ENCODE data around the gene TMEM95.

TMEM95 gene

GRCh38 chr17:7313890-7314718 is 40.9 kb upstream of the TMEM95 start:
- Histone ChIP-seq H3K4me1 (peaks cover 57% of the 10 kb centered on the region), H3K36me3 (peaks cover 85% of the 10 kb centered on the region), H3K9ac (peak overlapping the region; percentile 91), H3K4me3 (peak overlapping the region; percentile 94), H3K4me2 (peak overlapping the region; percentile 95), H3K27me3 (no peaks in the 10 kb centered on the region), H3K27ac (peak overlapping the region; percentile 91), H4K20me1 (peaks cover 59% of the 10 kb centered on the region), H3K9me3 (no peaks in the 10 kb centered on the region)
- TF ChIP-seq Cebpa-rat (IDR thresholded peaks at IDR 0.05): no peak

DNA sequence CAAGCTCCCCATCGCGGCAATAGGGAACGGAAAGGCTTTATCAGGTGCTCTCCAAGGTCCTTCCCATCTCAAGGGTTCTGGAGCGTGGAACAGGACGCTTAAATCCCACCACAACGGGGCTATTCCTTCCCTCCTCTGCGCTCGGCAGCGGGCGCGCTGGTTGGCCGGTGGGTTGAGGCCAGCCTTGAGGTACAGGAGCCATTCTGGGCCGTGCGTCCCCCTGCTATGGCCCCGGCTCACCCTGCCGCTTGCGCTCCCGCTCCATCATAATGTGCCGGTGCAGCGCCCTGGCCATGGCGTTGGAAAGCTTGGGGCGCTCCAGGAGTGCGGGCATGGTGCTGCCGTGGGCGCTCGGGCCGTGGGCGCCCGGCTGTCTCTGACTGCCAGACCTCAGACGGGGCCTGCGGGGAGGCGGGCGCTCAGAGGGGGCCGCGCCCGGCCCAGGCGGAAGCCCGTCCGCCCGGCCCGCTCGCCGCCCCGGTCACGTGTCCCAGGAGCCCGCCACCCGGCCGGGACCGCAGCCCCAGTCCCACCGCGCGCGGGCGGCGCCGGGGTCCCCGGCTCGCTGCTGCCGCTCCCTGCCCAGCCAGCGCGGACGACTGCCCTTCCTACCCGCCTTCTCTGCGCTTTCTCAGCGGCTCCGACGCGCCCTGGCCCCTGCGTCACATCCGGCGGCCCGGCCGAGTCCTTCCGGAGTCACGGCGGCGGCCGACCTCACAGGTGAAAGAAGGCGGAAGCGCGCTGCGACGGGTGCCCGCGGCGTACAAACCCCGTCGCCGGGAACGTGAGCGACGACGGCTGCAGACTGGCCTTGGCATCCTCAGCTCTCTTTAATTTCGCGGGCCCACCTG is 40.0 kb upstream of the TMEM95 start, which contains the start of gene GPS2:
Gene GPS2 (minus strand): TSS at position 642 of the 851 bp plus-strand sequence. CDS start 308 bp downstream, at position 334.
- Histone ChIP-seq H4K20me1 (peaks cover 51% of the 10 kb centered on the region), H3K27me3 (no peaks in the 10 kb centered on the region), H3K36me3 (peaks cover 83% of the 10 kb centered on the region)

DNA sequence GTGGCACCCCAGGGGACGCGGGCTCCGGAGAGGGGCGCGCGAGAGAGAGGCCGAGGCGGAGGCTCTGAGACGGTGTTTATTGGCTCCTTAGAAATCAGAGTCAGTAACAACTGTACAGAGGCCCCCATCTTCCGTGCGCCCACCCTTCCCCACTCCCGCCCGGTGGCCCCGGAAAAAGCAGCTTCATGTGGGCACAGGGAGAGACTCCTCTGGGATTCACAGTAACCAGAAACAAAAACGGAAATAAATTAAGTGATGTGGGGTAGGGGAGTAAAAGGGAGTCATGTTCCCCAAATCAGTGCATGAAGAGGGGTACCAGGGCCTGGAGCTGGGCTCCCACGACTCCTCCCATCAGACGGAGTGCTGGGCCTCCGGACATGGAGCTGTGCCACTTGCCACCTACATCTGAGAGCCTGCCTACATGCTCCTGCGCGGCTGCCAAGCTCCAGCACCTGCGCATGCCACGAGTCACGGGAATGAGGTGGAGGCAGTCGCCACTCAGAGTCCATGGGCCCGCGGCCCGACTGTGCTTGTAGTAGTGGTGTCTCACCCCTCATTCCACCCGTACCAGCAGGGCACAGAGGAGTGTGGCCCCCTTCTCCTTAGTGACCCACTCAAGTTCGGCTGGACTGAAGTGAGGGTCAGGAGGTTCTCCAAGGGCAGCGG is 39.3 kb upstream of the TMEM95 start:
- Histone ChIP-seq H3K9me3 (no peaks in the 10 kb centered on the region), H3K4me2 (peak overlapping the region; percentile 95), H3K9ac (peak overlapping the region; percentile 91), H3K4me3 (peak overlapping the region; percentile 94), H3K27me3 (no peaks in the 10 kb centered on the region), H3K36me3 (peaks cover 83% of the 10 kb centered on the region), H4K20me1 (peaks cover 43% of the 10 kb centered on the region), H3K4me1 (peaks cover 41% of the 10 kb centered on the region), H3K27ac (peak overlapping the region; percentile 91)
- TF ChIP-seq Cebpa-rat (IDR thresholded peaks at IDR 0.05): no peak

More for the DNA sequence above, 40.0 kb upstream of the TMEM95 start, which contains the start of gene GPS2:
- Histone ChIP-seq H3K9ac (peak within 1 kb of the TSS; percentile 91), H3K27ac (peak within 1 kb of the TSS; percentile 91), H3K4me2 (peak within 1 kb of the TSS; percentile 95), H3K4me3 (peak within 1 kb of the TSS; percentile 94), H3K4me1 (peaks cover 49% of the 10 kb centered on the region), H3K9me3 (no peaks in the 10 kb centered on the region)
- no peak for TF ChIP-seq Cebpa-rat (IDR thresholded peaks at IDR 0.05)

GRCh38 chr17:7317161-7317803 is 37.7 kb upstream of the TMEM95 start:
- Histone ChIP-seq H3K27ac (no peak overlapping the region), H4K20me1 (peaks cover 28% of the 10 kb centered on the region), H3K27me3 (no peaks in the 10 kb centered on the region), H3K4me2 (no peak overlapping the region), H3K36me3 (peaks cover 83% of the 10 kb centered on the region), H3K9me3 (no peaks in the 10 kb centered on the region), H3K4me3 (no peak overlapping the region), H3K9ac (0 out of 2 replicates have a peak overlapping the region, but pooled peaks have one; percentile 6), H3K4me1 (peaks cover 33% of the 10 kb centered on the region)
- TF ChIP-seq Cebpa-rat (IDR thresholded peaks at IDR 0.05): no peak

DNA sequence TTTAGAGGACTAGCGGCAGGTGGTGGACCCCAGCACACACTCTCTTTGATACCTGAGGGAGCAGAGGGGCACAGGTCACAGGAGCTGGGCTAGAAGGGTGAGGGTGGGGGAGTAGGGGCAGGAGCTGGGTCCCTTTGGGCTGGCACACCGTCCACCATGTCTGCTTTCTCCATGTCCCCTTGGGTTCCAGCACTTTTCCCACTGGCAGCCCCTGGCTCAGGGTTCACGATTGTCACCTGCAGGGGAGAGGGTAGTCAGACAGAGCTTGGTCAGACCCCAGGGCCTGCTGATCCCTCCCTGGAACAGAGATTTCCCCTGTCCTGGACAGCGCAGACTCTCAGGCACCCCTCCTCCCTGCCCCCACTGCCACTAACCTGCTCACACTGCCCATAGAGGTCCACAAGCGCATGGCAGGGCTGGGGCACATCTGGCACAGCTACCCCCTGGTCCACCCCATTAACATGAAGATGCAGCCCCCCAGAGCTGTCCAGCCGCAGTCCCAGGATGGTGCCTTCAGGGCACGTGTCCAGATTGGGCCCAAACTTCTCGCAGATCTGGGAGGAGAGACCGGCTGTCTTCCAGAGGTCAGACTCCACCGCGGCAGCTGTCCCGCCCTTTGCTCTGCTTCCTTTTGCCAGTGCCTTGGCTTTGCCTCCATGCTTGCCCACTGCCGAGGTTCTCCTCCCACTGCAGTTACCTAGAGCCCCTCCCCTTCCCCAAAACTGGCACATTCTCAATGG is 36.7 kb upstream of the TMEM95 start:
- H3K4me1 ChIP-seq: peaks cover 23% of the 10 kb centered on the region
- H4K20me1 ChIP-seq: peaks cover 17% of the 10 kb centered on the region
- no peak overlapping the region for H3K27ac ChIP-seq
- no peaks in the 10 kb centered on the region for H3K9me3 ChIP-seq
- H3K4me2 ChIP-seq: no peak overlapping the region
- H3K9ac ChIP-seq: no peak overlapping the region
- peaks cover 83% of the 10 kb centered on the region for H3K36me3 ChIP-seq
- H3K4me3 ChIP-seq: no peak overlapping the region
- no peak for TF ChIP-seq Cebpa-rat (IDR thresholded peaks at IDR 0.05)
- no peaks in the 10 kb centered on the region for H3K27me3 ChIP-seq

DNA sequence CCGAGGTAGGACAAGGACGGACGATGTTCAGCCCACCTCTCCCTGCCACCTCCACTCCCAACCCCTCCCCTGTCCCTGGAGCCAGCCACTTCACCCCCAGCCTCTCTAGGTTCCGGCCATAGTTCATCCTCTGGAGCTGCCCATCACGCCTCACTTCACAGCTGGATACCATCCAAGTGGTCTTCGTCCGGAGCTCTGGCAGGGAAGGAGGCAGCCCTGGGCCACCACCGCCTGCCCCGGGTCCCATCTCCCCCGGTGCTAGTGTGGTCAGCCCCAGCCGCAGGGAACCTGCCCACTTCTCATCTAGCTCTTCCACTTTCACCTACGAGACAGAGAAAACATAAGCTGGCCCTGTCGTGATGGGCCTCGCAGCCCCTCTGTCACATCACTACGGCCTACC is 33.5 kb upstream of the TMEM95 start:
- no peak for TF ChIP-seq Cebpa-rat (IDR thresholded peaks at IDR 0.05)
- Histone ChIP-seq H3K4me2 (no peak overlapping the region), H3K9me3 (no peaks in the 10 kb centered on the region), H3K36me3 (peaks cover 97% of the 10 kb centered on the region), H3K27me3 (no peaks in the 10 kb centered on the region), H3K4me3 (no peak overlapping the region), H3K9ac (no peak overlapping the region), H3K27ac (no peak overlapping the region), H4K20me1 (peaks cover 10% of the 10 kb centered on the region; the same call in 1 of the 2 replicates), H3K4me1 (no peaks in the 10 kb centered on the region; the same call in 1 of the 2 replicates)

DNA sequence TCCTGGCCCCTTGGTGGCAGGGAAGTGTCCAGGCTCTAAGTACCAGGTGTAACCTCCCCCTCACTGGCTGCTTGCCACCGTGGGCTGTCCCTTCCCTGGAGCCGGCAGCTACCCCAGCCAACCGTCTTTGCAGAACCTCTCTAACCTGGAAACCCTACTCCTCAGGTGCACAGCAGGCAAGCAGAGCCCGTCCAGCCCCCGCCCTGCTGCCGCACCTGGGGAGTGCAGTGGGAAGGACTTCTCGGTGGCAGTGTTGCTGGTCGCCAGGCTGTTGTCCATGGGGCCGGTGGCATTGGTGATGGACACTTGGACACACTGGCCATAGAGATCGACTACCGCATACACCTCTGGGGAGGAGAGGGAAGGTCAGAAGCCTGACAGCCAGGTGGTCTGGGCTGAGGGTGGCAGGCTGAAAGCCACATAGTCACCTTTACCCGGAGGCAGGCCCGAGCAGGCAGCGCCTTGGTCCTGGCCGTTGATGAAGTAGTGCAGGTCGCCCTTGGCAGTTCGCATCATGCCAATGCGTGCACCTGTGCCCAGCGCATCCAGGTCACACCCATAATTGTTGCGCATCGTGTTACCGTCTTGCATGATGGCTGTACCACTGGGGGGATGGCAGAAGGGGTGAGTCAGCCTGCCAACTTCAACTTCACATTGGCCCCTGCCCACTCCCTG is 32.3 kb upstream of the TMEM95 start:
- H3K4me2 ChIP-seq: no peak overlapping the region
- H3K9me3 ChIP-seq: no peaks in the 10 kb centered on the region
- peaks cover 91% of the 10 kb centered on the region for H3K36me3 ChIP-seq
- H3K9ac ChIP-seq: no peak overlapping the region
- H4K20me1 ChIP-seq: peaks cover 10% of the 10 kb centered on the region; the same call in 1 of the 2 replicates
- peaks cover 2% of the 10 kb centered on the region; the same call in 1 of the 2 replicates for H3K4me1 ChIP-seq
- H3K27ac ChIP-seq: no peak overlapping the region
- no peak for TF ChIP-seq Cebpa-rat (IDR thresholded peaks at IDR 0.05)
- no peak overlapping the region for H3K4me3 ChIP-seq
- H3K27me3 ChIP-seq: no peaks in the 10 kb centered on the region

Data from BLaER1 (cell line).